HepG2 (cell line): Measurements from ENCODE around the gene ANKS1B.

Source experiments
- CEBPB ChIP-seq: IDR thresholded peaks from 2 replicates; pipeline ENCODE4 v1.6.1; 2011; ENCODE audit warnings: low read depth, low read length, improper control_type of control experiment, borderline replicate concordance
- POLR2A ChIP-seq, 2 experiments: IDR thresholded peaks; 2 replicates each; pipeline ENCODE4 v1.6.1; 2011; ENCODE audit warnings: low read depth in 2 of 2, low read length in 2 of 2, mild to moderate bottlenecking in 1 of 2, moderate library complexity in 1 of 2; ENCODE audit not compliant: insufficient read depth in 1 of 2
- ZBTB1 ChIP-seq: sonication (generic); formaldehyde crosslinking; IDR thresholded peaks from 2 replicates; pipeline ENCODE4 v1.4.0; 2020; ENCODE audit warnings: missing genetic modification reagents, borderline replicate concordance
- ZNF232 ChIP-seq: sonication (generic); formaldehyde crosslinking; IDR thresholded peaks from 2 replicates; pipeline ENCODE4 v1.4.0; 2020; ENCODE audit warnings: missing genetic modification reagents, borderline replicate concordance
- ZZZ3 ChIP-seq: sonication (generic); formaldehyde crosslinking; IDR thresholded peaks from 2 replicates; pipeline ENCODE4 v1.4.0; 2020; ENCODE audit warnings: missing genetic modification reagents, mild to moderate bottlenecking, borderline replicate concordance

- no peak for TF ChIP-seq POLR2A (IDR thresholded peaks at IDR 0.05; ENCODE audit: insufficient read depth in 1 of 2, low read depth in 2 of 2, low read length in 2 of 2)
- no peak for TF ChIP-seq CEBPB
- no peak for TF ChIP-seq ZNF232 (CRISPR knock-in tag)
- TF ChIP-seq ZBTB1 (CRISPR knock-in tag) = no peak
- no peak for TF ChIP-seq ZZZ3 (CRISPR knock-in tag)
Measured at GRCh38 chr12:98719515-98720504, 1264.9 kb downstream of the ANKS1B start.
